Gastrocnemius medialis (tissue), 4 donors: ENCODE data around the gene SUV39H1. TPM values are rescaled to one million over a fixed set of nuclear protein-coding genes. Genes with fewer than 3 reads are reported as not detected.
"Not testable (repeated sequence)": the region's sequence is repeated elsewhere in the genome, so short reads cannot be mapped to it uniquely, and the experiment has no call there.

Experiments
- ATAC-seq, 2 donors: fragments of 150-250 bp; one replicate each; pipeline ENCODE4 v1.9.1; 2016
- DNase-seq, 2 donors: peaks; one replicate each; pipeline ENCODE4 v3.0.0-alpha.2; 2019
- H3K27ac ChIP-seq, 4 donors: fragments of 200-600 bp; sonication (generic); 1 replicate in 1 of 4; 2 replicates in 3 of 4; pipeline ENCODE4 v1.5.1; 2016 to 2018; ENCODE audit warnings: mild to moderate bottlenecking in 2 of 4, moderate library complexity in 1 of 4
- H3K27me3 ChIP-seq, 3 donors: fragments of 200-600 bp; sonication (generic) in 2 of 3; 1 replicate in 1 of 3; 2 replicates in 2 of 3; pipeline versions ENCODE4 v1.5.1 to v1.6.0; 2016 to 2019; ENCODE audit warnings: mild to moderate bottlenecking in 1 of 3, moderate library complexity in 1 of 3
- H3K36me3 ChIP-seq, 2 donors: fragments of 200-600 bp; sonication (generic) in 1 of 2; one replicate each; pipeline ENCODE4 v1.5.1; 2017 to 2018
- H3K4me1 ChIP-seq, 2 donors: fragments of 200-600 bp; sonication (generic) in 1 of 2; one replicate each; pipeline ENCODE4 v1.5.1; 2016 to 2017; ENCODE audit warnings: mild to moderate bottlenecking in 2 of 2
- H3K4me3 ChIP-seq, 4 donors: fragments of 200-600 bp; sonication (generic) in 3 of 4; 1 replicate in 1 of 4; 2 replicates in 3 of 4; pipeline ENCODE4 v1.5.1; 2016 to 2019; ENCODE audit warnings: mild to moderate bottlenecking in 2 of 4
- H3K9me3 ChIP-seq, 3 donors: fragments of 200-600 bp; sonication (generic) in 2 of 3; 1 replicate in 1 of 3; 2 replicates in 2 of 3; pipeline ENCODE4 v1.5.1; 2016 to 2019
- POLR2A ChIP-seq, 2 donors: fragments of 450-650 bp; IDR thresholded peaks; one replicate each; pipeline ENCODE4 v1.6.1; 2017; ENCODE audit warnings: antibody characterized with exemption in 2 of 2, mild to moderate bottlenecking in 2 of 2, moderate library complexity in 2 of 2
- in situ Hi-C, 4 donors: fragments of 200-750 bp; cut with MboI; loops; one replicate each; pipeline versions ENCODE4 v1.15.0 to v1.8.0; 2017; ENCODE audit warnings: low sequenced_read_pairs in 4 of 4
- intact Hi-C: fragments of 100-400 bp; cut with DNase I; formaldehyde crosslinking; loops from one replicate; pipeline ENCODE4 v1.15.1; 2023; ENCODE audit warnings: low total_unique reads
- total RNA-seq, 4 donors: library from RNA; depleted of rRNA; stranded (reverse); fragments of >200 nt; gene quantifications; one replicate each; pipeline versions ENCODE4 v1.1.0 to v1.2.3, GENCODE V29; 2016
- TF ChIP-seq, protein P1 (sequence below), 5 experiments: fragments of 450-650 bp in 3 of 5; fragments of 200-600 bp in 2 of 5; sonication (generic) in 2 of 5; IDR thresholded peaks in 4 of 5; conservative IDR thresholded peaks in 1 of 5; 1 replicate in 4 of 5; 2 replicates in 1 of 5; pipeline ENCODE4 v1.5.1; 2016 to 2019; ENCODE audit warnings: antibody characterized with exemption in 5 of 5, mild to moderate bottlenecking in 3 of 5, moderate library complexity in 3 of 5

The SUV39H1 gene
- total RNA-seq, 4 donors from 2014 or later = 1.7 to 6.1 (median 3.3) TPM

DNA sequence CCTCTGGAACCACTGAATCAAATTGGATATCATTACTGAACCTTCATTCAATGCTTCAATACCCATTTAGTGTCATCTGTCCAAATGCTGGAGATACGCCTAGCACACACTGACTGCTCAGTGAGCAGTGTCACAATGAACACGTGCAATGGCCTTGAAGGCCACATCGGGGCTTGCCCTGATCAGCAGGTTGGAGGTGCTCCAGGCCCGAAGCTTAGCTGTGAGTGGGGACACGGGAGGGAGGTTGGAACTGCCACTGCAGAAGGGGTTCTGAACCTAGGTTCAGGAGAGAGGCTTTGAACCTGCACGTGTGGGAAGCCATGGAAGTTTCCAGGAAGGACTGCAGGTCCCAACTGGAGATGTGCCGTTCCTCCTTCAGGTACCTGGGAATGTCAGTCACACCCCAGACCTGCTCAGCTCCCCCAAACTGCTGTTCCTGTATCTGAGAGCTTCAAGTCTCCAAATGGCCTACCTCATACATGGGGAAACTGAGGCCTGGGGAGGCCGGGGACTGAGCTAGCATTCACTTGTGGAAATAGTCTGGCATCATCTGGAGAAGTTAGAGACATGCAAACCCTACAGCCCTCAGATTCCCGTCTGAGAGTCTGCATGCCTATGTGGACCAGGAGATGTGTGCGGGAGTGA, 14.9 kb upstream of the SUV39H1 start:
- DNase-seq = no peak
- H3K36me3 ChIP-seq = no peaks in the 10 kb centered on the region
- TF ChIP-seq POLR2A (IDR thresholded peaks at IDR 0.05) = no peak
- TF ChIP-seq, protein P1, sequence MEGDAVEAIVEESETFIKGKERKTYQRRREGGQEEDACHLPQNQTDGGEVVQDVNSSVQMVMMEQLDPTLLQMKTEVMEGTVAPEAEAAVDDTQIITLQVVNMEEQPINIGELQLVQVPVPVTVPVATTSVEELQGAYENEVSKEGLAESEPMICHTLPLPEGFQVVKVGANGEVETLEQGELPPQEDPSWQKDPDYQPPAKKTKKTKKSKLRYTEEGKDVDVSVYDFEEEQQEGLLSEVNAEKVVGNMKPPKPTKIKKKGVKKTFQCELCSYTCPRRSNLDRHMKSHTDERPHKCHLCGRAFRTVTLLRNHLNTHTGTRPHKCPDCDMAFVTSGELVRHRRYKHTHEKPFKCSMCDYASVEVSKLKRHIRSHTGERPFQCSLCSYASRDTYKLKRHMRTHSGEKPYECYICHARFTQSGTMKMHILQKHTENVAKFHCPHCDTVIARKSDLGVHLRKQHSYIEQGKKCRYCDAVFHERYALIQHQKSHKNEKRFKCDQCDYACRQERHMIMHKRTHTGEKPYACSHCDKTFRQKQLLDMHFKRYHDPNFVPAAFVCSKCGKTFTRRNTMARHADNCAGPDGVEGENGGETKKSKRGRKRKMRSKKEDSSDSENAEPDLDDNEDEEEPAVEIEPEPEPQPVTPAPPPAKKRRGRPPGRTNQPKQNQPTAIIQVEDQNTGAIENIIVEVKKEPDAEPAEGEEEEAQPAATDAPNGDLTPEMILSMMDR (IDR thresholded peaks at IDR 0.05 in 4 of 5, conservative IDR thresholded peaks at IDR 0.05 in 1 of 5) = no peak
- no peak for ATAC-seq
- no peaks in the 10 kb centered on the region for H3K27me3 ChIP-seq
- H3K9me3 ChIP-seq = no peaks in the 10 kb centered on the region
- in situ Hi-C loops = no loop called here
- H3K4me1 ChIP-seq = no peaks in the 10 kb centered on the region
- intact Hi-C loops = no loop called here
- H3K27ac ChIP-seq = no peak overlapping the region
- no peak overlapping the region for H3K4me3 ChIP-seq

DNA sequence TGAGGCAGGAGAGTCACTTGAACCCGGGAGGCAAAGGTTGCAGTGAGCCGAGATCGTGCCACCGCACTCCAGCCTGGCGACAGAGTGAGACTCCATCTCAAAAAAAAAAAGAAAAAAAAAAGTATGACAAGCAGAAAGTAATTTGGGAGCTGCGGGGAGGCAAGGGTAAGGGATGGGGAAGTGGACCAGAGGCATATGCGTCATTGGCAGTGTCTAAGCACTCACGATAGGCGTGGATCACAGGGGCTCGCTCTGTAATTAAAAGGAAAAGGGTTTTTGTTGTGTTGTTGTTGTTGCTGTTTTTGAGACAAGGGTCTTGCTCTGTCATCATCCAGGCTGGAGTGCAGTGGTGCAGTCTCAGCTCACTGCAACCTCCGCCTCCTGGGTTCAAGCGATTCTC, 13.7 kb upstream of the SUV39H1 start:
- in situ Hi-C loops, DNase-seq, intact Hi-C loops, H3K9me3 ChIP-seq, H3K4me1 ChIP-seq, H3K27me3 ChIP-seq, H3K27ac ChIP-seq, H3K4me3 ChIP-seq, ATAC-seq, H3K36me3 ChIP-seq: not testable (repeated sequence)

DNA sequence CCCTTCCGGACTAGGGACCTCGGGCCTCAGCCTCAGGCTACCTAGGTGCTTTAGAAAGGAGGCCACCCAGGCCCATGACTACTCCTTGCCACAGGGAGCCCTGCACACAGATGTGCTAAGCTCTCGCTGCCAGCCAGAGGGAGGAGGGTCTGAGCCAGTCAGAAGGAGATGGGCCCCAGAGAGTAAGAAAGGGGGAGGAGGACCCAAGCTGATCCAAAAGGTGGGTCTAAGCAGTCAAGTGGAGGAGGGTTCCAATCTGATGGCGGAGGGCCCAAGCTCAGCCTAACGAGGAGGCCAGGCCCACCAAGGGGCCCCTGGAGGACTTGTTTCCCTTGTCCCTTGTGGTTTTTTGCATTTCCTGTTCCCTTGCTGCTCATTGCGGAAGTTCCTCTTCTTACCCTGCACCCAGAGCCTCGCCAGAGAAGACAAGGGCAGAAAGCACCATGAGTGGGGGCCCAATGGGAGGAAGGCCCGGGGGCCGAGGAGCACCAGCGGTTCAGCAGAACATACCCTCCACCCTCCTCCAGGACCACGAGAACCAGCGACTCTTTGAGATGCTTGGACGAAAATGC, 13.0 kb upstream of the SUV39H1 start, which contains the start of gene WAS:
TSS of gene WAS (plus strand) at position 389 of the 572 bp plus-strand sequence. CDS start at position 444, 55 bp downstream.
- no peak for ATAC-seq
- Histone ChIP-seq H3K36me3 (no peaks in the 10 kb centered on the region), H3K4me1 (no peaks in the 10 kb centered on the region), H3K27me3 (no peaks in the 10 kb centered on the region), H3K4me3 (peak within 1 kb of the TSS in 1 of 4 donors; percentile 22), H3K9me3 (no peaks in the 10 kb centered on the region), H3K27ac (no peak within 1 kb of the TSS)
- no peak for DNase-seq
- in situ Hi-C loops = no loop called here
- TF ChIP-seq, protein P1 (IDR thresholded peaks at IDR 0.05 in 4 of 5, conservative IDR thresholded peaks at IDR 0.05 in 1 of 5) = no peak
- TF ChIP-seq POLR2A (IDR thresholded peaks at IDR 0.05) = no peak
- intact Hi-C loops = no loop called here

DNA sequence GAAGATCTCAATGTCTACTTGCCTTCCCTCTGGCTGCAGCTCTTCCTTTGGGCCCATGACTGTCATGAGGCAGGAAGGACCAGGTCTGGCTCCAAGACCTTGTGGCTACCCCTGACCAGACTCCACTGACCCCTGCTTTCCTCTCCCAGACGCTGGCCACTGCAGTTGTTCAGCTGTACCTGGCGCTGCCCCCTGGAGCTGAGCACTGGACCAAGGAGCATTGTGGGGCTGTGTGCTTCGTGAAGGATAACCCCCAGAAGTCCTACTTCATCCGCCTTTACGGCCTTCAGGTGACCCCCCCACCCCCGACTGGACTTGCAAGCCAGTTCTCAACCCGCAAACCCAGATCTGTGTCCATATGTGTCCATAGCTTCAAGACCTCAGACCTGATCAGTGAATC, 12.4 kb upstream of the SUV39H1 start:
- ATAC-seq (no peak), DNase-seq (no peak)
- no peaks in the 10 kb centered on the region for H3K4me1 ChIP-seq
- no peaks in the 10 kb centered on the region for H3K9me3 ChIP-seq
- H3K4me3 ChIP-seq = peak overlapping the region in 1 of 4 donors; percentile 22
- intact Hi-C loops = no loop called here
- H3K27ac ChIP-seq = no peak overlapping the region
- TF ChIP-seq POLR2A (IDR thresholded peaks at IDR 0.05) = no peak
- TF ChIP-seq, protein P1 (IDR thresholded peaks at IDR 0.05 in 4 of 5, conservative IDR thresholded peaks at IDR 0.05 in 1 of 5) = no peak
- in situ Hi-C loops = no loop called here
- no peaks in the 10 kb centered on the region for H3K36me3 ChIP-seq
- no peaks in the 10 kb centered on the region for H3K27me3 ChIP-seq

DNA sequence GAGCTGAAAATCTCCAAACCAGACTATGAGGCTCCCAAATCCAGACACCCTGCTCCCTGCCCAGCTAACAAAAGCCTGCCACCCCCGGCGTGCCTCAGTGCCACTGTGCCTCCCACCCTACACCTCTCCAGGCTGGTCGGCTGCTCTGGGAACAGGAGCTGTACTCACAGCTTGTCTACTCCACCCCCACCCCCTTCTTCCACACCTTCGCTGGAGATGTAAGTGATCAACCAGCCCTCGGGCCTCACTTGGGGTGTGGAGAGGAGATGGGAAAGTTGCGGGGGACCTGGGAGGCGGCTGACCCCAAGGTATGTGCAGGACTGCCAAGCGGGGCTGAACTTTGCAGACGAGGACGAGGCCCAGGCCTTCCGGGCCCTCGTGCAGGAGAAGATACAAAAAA, 11.1 kb upstream of the SUV39H1 start:
- no peaks in the 10 kb centered on the region for H3K27me3 ChIP-seq
- ATAC-seq = no peak
- in situ Hi-C loops = no loop called here
- H3K27ac ChIP-seq = no peak overlapping the region
- intact Hi-C loops = no loop called here
- H3K9me3 ChIP-seq = no peaks in the 10 kb centered on the region
- H3K4me1 ChIP-seq = no peaks in the 10 kb centered on the region
- no peak for DNase-seq
- H3K36me3 ChIP-seq = no peaks in the 10 kb centered on the region
- no peak overlapping the region for H3K4me3 ChIP-seq
- TF ChIP-seq, protein P1 (IDR thresholded peaks at IDR 0.05 in 4 of 5, conservative IDR thresholded peaks at IDR 0.05 in 1 of 5) = no peak
- TF ChIP-seq POLR2A (IDR thresholded peaks at IDR 0.05) = no peak
